HepG2 (cell line): Measurements from ENCODE around the gene MKRN3. TPM values are rescaled to one million over a fixed set of nuclear protein-coding genes. Genes with fewer than 3 reads are reported as not detected.

Experiments
- ATAC-seq: fragments of 200-7000 bp; cut with Tn5 transposase; 3 replicates; pipeline ENCODE4 v1.9.1; 2020; ENCODE audit warnings: mild to moderate bottlenecking, moderate library complexity
- BruUV-seq: library from RNA; stranded (reverse); fragments of 400-500 nt; replicated peaks from 2 replicates; lab custom pipeline; 2021; lab: Mats Ljungman, UMichigan
- CTCF ChIA-PET: fragments of 300-600 bp; formaldehyde crosslinking; extraction: SDS; loops from one replicate; lab custom pipeline; 2021; ENCODE audit warnings: low total read pairs, inconsistent platforms, low intra/inter-chr PET ratio; lab: Yijun Ruan, JAX
- POLR2A ChIA-PET: fragments of 350-600 bp; sonication (Branson Sonifier 250); formaldehyde crosslinking; loops from one replicate; lab custom pipeline; 2020; ENCODE audit warnings: antibody characterized with exemption, inconsistent platforms; lab: Yijun Ruan, JAX
- DNase-seq: peaks from one replicate; pipeline ENCODE4 v3.0.0-alpha.2; 2015; ENCODE audit warnings: low spot score
- FAIRE-seq: peaks from 3 replicates; lab custom pipeline; 2011; peaks lifted over from hg19 to GRCh38; lab: Jason Lieb, UNC
- H2AFZ ChIP-seq: one replicate; pipeline ENCODE4 v1.6.1; 2011; ENCODE audit warnings: low read length, inconsistent platforms
- H3K27ac ChIP-seq: fragments of 300-600 bp; 3 replicates; pipeline ENCODE4 v1.8.0; 2011; ENCODE audit warnings: mixed run types, mild to moderate bottlenecking, mixed read lengths, low read length, inconsistent platforms; ENCODE audit not compliant: insufficient read depth; ENCODE audit errors: extremely low read length
- H3K27me3 ChIP-seq, 2 experiments: fragments of 200-600 bp in 1 of 2; 2 replicates in 1 of 2; 3 replicates in 1 of 2; pipeline versions ENCODE4 v1.6.0 to v1.8.0; 2011; ENCODE audit warnings: low read length in 2 of 2, mild to moderate bottlenecking in 2 of 2, moderate library complexity in 2 of 2, inconsistent platforms in 1 of 2; ENCODE audit not compliant: insufficient read depth in 2 of 2, control insufficient read depth in 1 of 2
- H3K36me3 ChIP-seq, 2 experiments: fragments of 200-600 bp in 1 of 2; replicated peaks in 1 of 2; 2 replicates in 1 of 2; 3 replicates in 1 of 2; pipeline versions ENCODE4 v1.5.1 to v1.8.0; 2011; ENCODE audit warnings: low read length in 2 of 2, inconsistent platforms in 1 of 2; ENCODE audit not compliant: insufficient read depth in 2 of 2, control insufficient read depth in 1 of 2
- H3K4me1 ChIP-seq: 2 replicates; pipeline ENCODE4 v1.5.1; 2012; ENCODE audit warnings: low read length, inconsistent platforms; ENCODE audit not compliant: insufficient read depth
- H3K4me2 ChIP-seq: 2 replicates; pipeline ENCODE4 v1.6.0; 2011; ENCODE audit warnings: low read depth, low read length, inconsistent platforms
- H3K4me3 ChIP-seq, 3 experiments: fragments of 200-600 bp in 1 of 3; sonication (generic), shearing (Covaris generic) in 1 of 3; replicated peaks in 1 of 3; 2 replicates each; pipeline ENCODE4 v1.5.1; 2011 to 2016; ENCODE audit warnings: low read length in 3 of 3, inconsistent platforms in 2 of 3, low read depth in 2 of 3, mild to moderate bottlenecking in 2 of 3, control low read depth in 1 of 3, mixed read lengths in 1 of 3; ENCODE audit not compliant: insufficient read depth in 1 of 3
- H3K79me2 ChIP-seq: one replicate; pipeline ENCODE4 v1.6.1; 2011; ENCODE audit warnings: low read length, inconsistent platforms; ENCODE audit not compliant: insufficient read depth
- H3K9ac ChIP-seq: 2 replicates; pipeline ENCODE4 v1.6.0; 2011; ENCODE audit warnings: mild to moderate bottlenecking, low read depth, low read length, inconsistent platforms; ENCODE audit not compliant: insufficient read depth
- H3K9me3 ChIP-seq: 2 replicates; pipeline ENCODE4 v1.5.1; 2012; ENCODE audit warnings: mild to moderate bottlenecking, low read length
- H4K20me1 ChIP-seq: 2 replicates; pipeline ENCODE4 v1.6.0; 2011; ENCODE audit warnings: inconsistent platforms, mild to moderate bottlenecking, low read length, moderate library complexity; ENCODE audit not compliant: insufficient read depth
- KDM5B ChIP-seq: sonication (generic); formaldehyde crosslinking; IDR thresholded peaks from 2 replicates; pipeline ENCODE4 v1.4.0; 2020; ENCODE audit warnings: missing genetic modification reagents, mild to moderate bottlenecking, borderline replicate concordance
- MTA1 ChIP-seq: sonication (generic); formaldehyde crosslinking; IDR thresholded peaks from 2 replicates; pipeline ENCODE4 v1.4.0; 2020; ENCODE audit warnings: missing genetic modification reagents, mild to moderate bottlenecking, borderline replicate concordance
- NFKBIZ ChIP-seq: IDR thresholded peaks from 2 replicates; pipeline ENCODE4 v1.6.1; 2018; ENCODE audit warnings: missing genetic modification reagents, missing compliant biosample characterization
- PCBP2 ChIP-seq: fragments of 200-400 bp; formaldehyde crosslinking; optimal IDR thresholded peaks from 2 replicates; pipeline ENCODE3; 2018; ENCODE audit warnings: low read length, low read depth; ENCODE audit not compliant: poor library complexity, severe bottlenecking
- PHF21A ChIP-seq: sonication (generic); formaldehyde crosslinking; IDR thresholded peaks from 2 replicates; pipeline ENCODE4 v1.5.0; 2020; ENCODE audit warnings: mild to moderate bottlenecking, missing genetic modification reagents
- RELA ChIP-seq: sonication (generic); formaldehyde crosslinking; IDR thresholded peaks from 2 replicates; pipeline ENCODE4 v1.4.0; 2020; ENCODE audit warnings: missing genetic modification reagents
- SALL1 ChIP-seq: sonication (generic); formaldehyde crosslinking; IDR thresholded peaks from 2 replicates; pipeline ENCODE4 v1.8.0; 2022; ENCODE audit warnings: mild to moderate bottlenecking, missing genetic modification reagents
- SP2 ChIP-seq: sonication (generic); formaldehyde crosslinking; IDR thresholded peaks from 2 replicates; pipeline ENCODE4 v1.5.1; 2020; ENCODE audit warnings: mild to moderate bottlenecking, missing genetic modification reagents
- ZBTB38 ChIP-seq: sonication (generic); formaldehyde crosslinking; IDR thresholded peaks from 2 replicates; pipeline ENCODE4 v1.5.1; 2020; ENCODE audit warnings: mild to moderate bottlenecking, missing genetic modification reagents
- ZFP62 ChIP-seq: sonication (generic); formaldehyde crosslinking; IDR thresholded peaks from 2 replicates; pipeline ENCODE4 v1.4.0; 2020; ENCODE audit warnings: missing genetic modification reagents
- ZNF619 ChIP-seq: sonication (generic); formaldehyde crosslinking; IDR thresholded peaks from 2 replicates; pipeline ENCODE4 v1.4.0; 2020; ENCODE audit warnings: mild to moderate bottlenecking, missing genetic modification reagents
- ZNF773 ChIP-seq: sonication (generic); formaldehyde crosslinking; IDR thresholded peaks from 2 replicates; pipeline ENCODE4 v1.4.0; 2020; ENCODE audit warnings: missing genetic modification reagents, borderline replicate concordance
- WGBS: methylation state at CpG from one replicate; pipeline ENCODE4 v1.1.6; 2017; ENCODE audit warnings: low lambda C conversion rate; 5-methylcytosine and 5-hydroxymethylcytosine counted together
- in situ Hi-C: cut with HindIII; loops from 2 replicates; pipeline ENCODE4 v1.10.0; 2017; ENCODE audit warnings: low pct_unique_long_range_greater_than_20kb; ENCODE audit not compliant: extremely low pct_ligation_motif_present
- intact Hi-C: fragments of 100-400 bp; cut with micrococcal nuclease; formaldehyde crosslinking; loops from one replicate; pipeline ENCODE4 v1.10.0; 2022; ENCODE audit not compliant: unreplicated experiment
- polyA plus RNA-seq, 8 experiments: library from polyadenylated mRNA; depleted of rRNA in 3 of 8; stranded (reverse) in 7 of 8; unstranded in 1 of 8; fragments of >200 nt; fragmentation: Illumina TruSeq in 4 of 8; extraction: Trizol in 4 of 8; gene quantifications; 2 replicates each; pipeline versions ENCODE4 v1.2.1 to v1.2.3, GENCODE V29; 2011 to 2016; ENCODE audit warnings: low read depth in 4 of 8, missing spikeins in 1 of 8, mixed read lengths in 1 of 8; ENCODE audit not compliant: insufficient read depth in 1 of 8
- total RNA-seq, 5 experiments: library from RNA; depleted of rRNA; stranded (reverse); fragments of >200 nt; fragmentation: Illumina TruSeq; extraction: Trizol; gene quantifications; 2 replicates each; pipeline ENCODE4 v1.2.3, GENCODE V29; 2016; ENCODE audit warnings: low read depth in 1 of 5
- TF ChIP-seq, protein P1 (sequence below): sonication (generic); formaldehyde crosslinking; IDR thresholded peaks from 2 replicates; pipeline ENCODE4 v1.8.0; 2022; ENCODE audit warnings: missing genetic modification reagents, mild to moderate bottlenecking, inconsistent platforms, borderline replicate concordance
- TF ChIP-seq, protein P2 (sequence below): sonication (generic); formaldehyde crosslinking; IDR thresholded peaks from 2 replicates; pipeline ENCODE4 v1.4.0; 2020; ENCODE audit warnings: mild to moderate bottlenecking, missing genetic modification reagents
- TF ChIP-seq, protein P3 (sequence below): sonication (generic); formaldehyde crosslinking; conservative IDR thresholded peaks from 2 replicates; pipeline ENCODE4 v1.8.0; 2022; ENCODE audit warnings: mild to moderate bottlenecking, moderate library complexity, missing genetic modification reagents

MKRN3 gene
- total and polyA plus RNA-seq, 2 of the 13 experiments (the other 11 are each of a cell fraction or from before 2014, with no cell fraction given) = 2.4 to 5.2 TPM

DNA sequence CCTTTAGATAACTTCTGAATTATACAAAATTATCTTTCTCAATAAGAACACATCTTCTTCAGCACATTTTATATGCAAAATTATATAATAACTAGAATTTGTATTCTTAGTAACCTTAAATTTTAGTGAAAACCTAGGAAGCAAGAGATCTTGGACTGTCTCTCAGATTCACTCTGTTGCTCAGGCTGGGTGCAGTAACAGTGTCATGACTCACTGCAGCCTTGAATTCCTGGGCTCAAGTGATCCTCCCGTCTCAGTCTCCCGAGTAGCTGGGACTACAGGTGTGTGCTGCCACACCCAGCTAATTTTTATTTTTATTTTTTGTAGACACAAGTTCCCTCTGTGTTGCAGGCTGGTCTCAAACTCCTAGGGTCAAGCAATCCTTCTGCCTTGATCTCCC, 29.9 kb downstream of the MKRN3 start:
- DNase-seq = no peak
- CTCF ChIA-PET = no interaction called here
- no peak overlapping the region for H3K4me3 ChIP-seq
- no peak overlapping the region for H3K27ac ChIP-seq
- in situ Hi-C loops = no loop called here
- no peak overlapping the region for H3K4me2 ChIP-seq
- WGBS = 0% methylated on average over 2 of the region's 2 CpGs
- no peak for FAIRE-seq
- H3K9me3 ChIP-seq = no peaks in the 10 kb centered on the region
- BruUV-seq = no TSS peak
- H3K9ac ChIP-seq = no peak overlapping the region
- H3K36me3 ChIP-seq = no peaks in the 10 kb centered on the region
- no peaks in the 10 kb centered on the region for H3K27me3 ChIP-seq
- no peaks in the 10 kb centered on the region for H4K20me1 ChIP-seq
- no peak for TF ChIP-seq PCBP2
- TF ChIP-seq, protein P1, sequence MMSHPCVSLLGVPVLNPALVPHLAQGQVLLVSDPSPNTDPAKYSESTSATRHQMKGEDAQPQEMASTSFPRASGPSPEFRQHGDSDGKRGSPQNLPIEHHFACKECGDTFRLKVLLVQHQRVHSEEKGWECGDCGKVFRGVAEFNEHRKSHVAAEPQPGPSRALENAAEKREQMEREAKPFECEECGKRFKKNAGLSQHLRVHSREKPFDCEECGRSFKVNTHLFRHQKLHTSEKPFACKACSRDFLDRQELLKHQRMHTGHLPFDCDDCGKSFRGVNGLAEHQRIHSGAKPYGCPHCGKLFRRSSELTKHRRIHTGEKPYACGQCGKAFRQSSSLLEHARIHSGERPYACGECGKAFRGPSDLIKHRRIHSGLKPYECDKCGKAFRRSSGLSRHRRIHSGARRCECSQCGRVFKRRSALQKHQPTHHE = no peak
- no peak for TF ChIP-seq MTA1 (CRISPR knock-in tag)
- TF ChIP-seq, protein P2, sequence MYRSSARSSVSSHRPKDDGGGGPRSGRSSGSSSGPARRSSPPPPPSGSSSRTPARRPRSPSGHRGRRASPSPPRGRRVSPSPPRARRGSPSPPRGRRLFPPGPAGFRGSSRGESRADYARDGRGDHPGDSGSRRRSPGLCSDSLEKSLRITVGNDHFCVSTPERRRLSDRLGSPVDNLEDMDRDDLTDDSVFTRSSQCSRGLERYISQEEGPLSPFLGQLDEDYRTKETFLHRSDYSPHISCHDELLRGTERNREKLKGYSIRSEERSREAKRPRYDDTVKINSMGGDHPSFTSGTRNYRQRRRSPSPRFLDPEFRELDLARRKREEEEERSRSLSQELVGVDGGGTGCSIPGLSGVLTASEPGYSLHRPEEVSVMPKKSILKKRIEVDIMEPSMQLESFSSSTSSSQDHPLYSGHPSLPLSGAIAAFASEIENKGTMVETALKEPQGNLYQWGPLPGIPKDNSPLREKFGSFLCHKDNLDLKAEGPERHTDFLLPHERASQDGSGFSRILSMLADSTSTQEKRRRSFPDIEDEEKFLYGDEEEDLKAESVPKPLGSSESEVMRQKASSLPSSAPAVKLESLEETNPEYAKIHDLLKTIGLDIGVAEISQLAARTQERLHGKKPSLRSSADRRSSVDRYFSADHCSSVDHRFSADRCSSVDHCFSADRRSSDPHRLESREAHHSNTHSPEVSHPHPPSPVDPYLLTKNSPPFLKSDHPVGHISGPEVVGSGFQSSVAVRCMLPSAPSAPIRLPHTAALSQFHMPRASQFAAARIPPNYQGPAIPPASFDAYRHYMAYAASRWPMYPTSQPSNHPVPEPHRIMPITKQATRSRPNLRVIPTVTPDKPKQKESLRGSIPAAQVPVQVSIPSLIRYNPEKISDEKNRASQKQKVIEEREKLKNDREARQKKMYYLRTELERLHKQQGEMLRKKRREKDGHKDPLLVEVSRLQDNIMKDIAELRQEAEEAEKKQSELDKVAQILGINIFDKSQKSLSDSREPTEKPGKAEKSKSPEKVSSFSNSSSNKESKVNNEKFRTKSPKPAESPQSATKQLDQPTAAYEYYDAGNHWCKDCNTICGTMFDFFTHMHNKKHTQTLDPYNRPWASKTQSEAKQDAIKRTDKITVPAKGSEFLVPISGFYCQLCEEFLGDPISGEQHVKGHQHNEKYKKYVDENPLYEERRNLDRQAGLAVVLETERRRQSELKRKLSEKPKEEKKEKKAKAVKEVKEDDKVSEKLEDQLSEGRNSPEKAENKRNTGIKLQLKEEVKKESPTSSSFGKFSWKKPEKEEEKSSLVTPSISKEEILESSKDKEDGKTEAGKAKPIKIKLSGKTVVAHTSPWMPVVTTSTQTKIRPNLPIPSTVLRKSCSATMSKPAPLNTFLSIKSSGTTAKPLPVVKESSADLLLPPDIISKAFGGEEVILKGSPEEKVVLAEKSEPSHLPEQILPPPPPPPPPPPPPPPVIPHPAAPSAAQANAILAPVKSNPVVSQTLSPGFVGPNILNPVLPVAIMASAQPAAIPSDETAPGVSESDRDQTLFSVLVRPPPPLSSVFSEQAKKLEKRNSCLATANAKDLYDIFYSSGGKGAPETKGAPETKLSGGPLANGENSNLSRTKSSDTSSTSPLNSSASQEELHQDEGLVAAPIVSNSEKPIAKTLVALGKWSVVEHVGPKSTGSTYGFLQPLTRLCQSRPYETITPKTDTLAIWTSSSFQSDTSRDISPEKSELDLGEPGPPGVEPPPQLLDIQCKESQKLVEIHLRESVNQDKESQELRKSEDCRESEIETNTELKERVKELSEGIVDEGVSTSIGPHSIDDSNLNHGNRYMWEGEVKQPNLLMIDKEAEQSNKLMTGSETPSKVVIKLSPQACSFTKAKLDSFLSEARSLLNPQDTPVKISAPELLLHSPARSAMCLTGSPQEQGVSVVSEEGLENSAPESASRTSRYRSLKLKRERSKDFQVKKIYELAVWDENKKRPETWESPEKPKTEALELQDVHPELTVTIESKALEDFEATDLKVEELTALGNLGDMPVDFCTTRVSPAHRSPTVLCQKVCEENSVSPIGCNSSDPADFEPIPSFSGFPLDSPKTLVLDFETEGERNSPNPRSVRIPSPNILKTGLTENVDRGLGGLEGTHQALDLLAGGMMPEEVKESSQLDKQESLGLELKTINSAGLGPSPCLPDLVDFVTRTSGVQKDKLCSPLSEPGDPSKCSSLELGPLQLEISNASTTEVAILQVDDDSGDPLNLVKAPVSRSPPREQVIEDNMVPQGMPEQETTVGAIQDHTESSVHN (CRISPR knock-in tag) = no peak
- TF ChIP-seq SALL1 (CRISPR knock-in tag) = no peak
- TF ChIP-seq NFKBIZ (CRISPR knock-in tag) = no peak
- no peak for TF ChIP-seq KDM5B
- no peak for TF ChIP-seq ZBTB38 (CRISPR knock-in tag)
- TF ChIP-seq PHF21A (CRISPR knock-in tag) = no peak
- TF ChIP-seq, protein P3, sequence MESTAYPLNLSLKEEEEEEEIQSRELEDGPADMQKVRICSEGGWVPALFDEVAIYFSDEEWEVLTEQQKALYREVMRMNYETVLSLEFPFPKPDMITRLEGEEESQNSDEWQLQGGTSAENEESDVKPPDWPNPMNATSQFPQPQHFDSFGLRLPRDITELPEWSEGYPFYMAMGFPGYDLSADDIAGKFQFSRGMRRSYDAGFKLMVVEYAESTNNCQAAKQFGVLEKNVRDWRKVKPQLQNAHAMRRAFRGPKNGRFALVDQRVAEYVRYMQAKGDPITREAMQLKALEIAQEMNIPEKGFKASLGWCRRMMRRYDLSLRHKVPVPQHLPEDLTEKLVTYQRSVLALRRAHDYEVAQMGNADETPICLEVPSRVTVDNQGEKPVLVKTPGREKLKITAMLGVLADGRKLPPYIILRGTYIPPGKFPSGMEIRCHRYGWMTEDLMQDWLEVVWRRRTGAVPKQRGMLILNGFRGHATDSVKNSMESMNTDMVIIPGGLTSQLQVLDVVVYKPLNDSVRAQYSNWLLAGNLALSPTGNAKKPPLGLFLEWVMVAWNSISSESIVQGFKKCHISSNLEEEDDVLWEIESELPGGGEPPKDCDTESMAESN (CRISPR knock-in tag) = no peak
- TF ChIP-seq ZNF773 (CRISPR knock-in tag) = no peak
- no peak for TF ChIP-seq RELA (CRISPR knock-in tag)
- TF ChIP-seq SP2 (CRISPR knock-in tag) = no peak
- no peak for TF ChIP-seq ZNF619 (CRISPR knock-in tag)
- TF ChIP-seq ZFP62 (CRISPR knock-in tag) = no peak
- TF ChIP-seq, all 625 proteins: peak for 0
- intact Hi-C loops = loop anchor here (10.0 kb wide), 1 partner anchor 61 kb away; no protein-coding TSS in a partner anchor
- no peak overlapping the region for H2AFZ ChIP-seq
- POLR2A ChIA-PET = no interaction called here
- ATAC-seq = no peak
- H3K79me2 ChIP-seq = no peaks in the 10 kb centered on the region
- no peaks in the 10 kb centered on the region for H3K4me1 ChIP-seq
